HL-60/S4 (cell line): ENCODE data around the gene MCEE.
"Not testable (repeated sequence)": the region's sequence is repeated elsewhere in the genome, so short reads cannot be mapped to it uniquely, and the experiment has no call there.

ENCODE experiments used
- in situ Hi-C: fragments of 300-500 bp; cut with MboI; formaldehyde crosslinking; loops from 2 replicates; pipeline ENCODE4 v1.14.3; 2022; ENCODE audit warnings: low sequenced_read_pairs

Gene MCEE

DNA sequence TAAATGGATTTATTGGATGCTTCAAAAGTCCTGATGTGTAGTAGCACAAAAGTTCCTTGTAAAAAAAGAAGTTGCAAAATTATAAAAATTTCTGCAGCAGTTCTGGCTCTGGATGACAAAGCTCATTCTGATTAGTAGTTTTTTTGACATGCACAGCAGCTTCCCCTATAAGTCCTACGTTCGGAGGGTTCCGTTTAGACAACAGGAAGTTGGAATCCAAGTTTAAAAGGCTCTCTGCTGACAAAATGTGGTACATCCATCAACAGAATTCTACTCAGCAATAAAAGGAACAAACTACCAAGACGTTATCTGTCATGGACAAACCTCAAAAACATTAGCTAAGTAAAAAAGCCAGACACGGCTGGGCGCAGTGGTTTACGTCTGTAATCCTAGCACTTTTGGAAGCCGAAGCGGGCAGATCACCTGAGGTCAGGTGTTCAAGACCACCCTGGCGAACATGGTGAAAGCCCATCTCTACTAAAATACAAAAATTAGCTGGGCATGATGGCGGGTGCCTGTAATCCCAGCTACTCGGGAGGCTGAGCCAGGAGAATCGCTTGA lies 46.2 kb downstream of the MCEE start:
- in situ Hi-C loops, result not testable (repeated sequence)

DNA sequence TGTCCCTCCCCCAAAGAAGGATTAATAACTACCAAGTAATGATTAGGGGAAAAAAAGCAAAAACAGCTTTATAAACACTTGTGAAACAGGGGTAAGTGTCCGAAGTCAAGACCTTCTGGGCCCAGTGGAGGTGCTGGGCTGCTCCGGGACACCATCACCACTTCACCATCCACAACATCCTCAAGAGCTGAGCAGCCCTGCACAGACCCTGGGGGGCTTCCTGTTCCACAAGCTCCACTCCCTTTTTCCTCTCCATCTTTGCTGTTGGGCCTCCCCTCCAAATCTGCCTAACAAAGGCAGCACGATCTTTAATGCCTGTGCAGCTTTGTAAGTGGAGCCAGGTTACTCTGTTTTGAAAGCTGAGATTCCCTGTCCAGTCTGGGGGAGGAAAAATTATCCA lies 46.7 kb downstream of the MCEE start:
- in situ Hi-C loops, result not testable (repeated sequence)

- in situ Hi-C loops, result no loop called here
Observed at GRCh38 chr2:71082402-71083252, 47.4 kb downstream of the MCEE start.

- in situ Hi-C loops, result no loop called here
Observed at GRCh38 chr2:71078624-71079023, 51.4 kb downstream of the MCEE start.

DNA sequence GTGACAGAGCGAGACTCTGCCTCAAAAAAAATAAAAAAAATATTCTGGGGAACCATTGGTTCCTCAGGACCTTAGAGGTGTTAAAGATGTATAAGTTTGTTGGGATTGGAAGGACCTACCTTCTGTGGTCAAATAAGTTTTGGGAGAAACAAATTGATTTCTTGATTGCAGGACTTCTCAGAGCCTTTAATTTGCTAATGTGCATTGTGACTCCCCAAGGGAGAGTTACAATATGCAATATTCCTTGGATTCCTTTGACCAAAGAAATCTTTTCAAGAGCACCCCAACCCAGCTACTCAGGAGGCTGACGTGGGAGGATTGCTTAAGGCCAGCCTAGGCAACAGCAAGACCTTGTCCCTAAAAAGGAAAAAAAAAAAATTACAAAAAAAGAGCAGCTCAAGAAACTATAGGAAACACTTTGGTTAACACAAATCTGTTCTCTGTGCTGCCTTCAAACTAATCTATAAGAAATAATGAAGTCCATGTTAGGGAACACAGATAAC lies 55.1 kb downstream of the MCEE start:
- in situ Hi-C loops, result no loop called here

- in situ Hi-C loops, result no loop called here
Observed at GRCh38 chr2:71073475-71073874, 56.6 kb downstream of the MCEE start.

DNA sequence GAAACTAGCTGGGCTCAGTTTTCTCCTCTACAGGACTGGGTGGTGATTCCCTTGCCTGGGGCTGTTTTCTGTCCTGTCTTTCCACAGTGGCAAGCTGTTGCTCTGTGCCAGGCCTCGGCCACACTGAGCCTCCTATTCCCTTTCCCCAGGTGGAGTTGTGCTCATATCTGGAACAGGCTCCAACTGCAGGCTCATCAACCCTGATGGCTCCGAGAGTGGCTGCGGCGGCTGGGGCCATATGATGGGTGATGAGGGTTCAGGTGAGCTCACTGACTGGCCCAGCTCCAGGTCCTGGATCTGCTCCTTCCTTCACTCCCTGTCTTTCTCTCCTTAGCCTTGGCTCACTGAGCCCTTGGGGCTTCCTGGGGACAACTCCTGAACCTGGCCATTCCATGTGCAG lies 57.5 kb downstream of the MCEE start:
- in situ Hi-C loops, result no loop called here

DNA sequence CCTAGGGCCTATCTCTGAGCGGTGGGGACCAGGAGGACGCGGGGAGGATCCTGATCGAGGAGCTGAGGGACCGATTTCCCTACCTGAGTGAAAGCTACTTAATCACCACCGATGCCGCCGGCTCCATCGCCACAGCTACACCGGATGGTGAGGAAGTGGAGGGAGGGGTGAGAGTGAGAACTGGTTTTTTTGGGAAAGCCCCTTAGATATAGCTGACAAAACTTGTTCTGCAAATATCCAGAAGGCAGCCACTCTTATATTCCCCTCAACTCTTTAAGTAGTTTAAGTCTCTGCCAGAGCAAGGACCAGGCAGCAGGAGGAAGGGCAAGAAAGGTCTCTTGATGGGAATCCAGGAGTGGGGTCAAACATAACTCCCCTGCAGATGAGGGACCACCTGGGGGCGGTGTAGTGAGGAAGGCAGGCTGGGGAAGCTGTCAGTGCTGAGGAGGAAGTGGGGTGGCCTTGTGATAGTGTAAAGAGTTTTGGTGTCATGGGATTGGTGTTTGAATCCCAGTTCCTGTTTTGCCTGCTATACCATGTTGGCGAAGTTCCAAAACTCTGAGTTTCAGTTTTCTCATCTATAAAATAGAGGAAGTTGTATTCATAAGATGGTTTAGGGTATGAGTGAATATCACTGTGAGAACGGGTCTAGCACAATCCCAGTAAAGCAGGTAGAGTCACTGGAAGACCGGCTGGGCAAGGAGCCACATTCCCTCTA lies 58.2 kb downstream of the MCEE start:
- in situ Hi-C loops, result no loop called here

- in situ Hi-C loops, result no loop called here
Observed at GRCh38 chr2:71070294-71071093, 59.5 kb downstream of the MCEE start.

DNA sequence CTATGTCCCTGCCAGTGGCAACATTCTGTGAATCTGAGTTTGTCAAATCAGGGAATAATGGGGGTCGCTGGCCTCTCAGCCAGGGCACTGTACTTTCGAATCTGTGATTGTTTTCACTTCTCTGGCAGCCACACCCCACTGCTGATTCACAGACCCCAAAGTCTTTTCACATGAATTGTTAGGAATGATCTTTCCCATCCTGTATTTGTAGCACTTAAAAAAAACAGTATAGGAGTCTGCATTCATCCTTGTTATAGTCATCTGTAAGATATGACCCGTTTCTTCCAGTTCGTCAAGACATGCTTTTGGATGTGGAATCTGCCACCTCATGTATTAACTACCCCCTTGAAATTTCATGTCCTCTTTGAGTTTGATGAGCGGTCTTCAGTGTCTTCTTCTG lies 60.7 kb downstream of the MCEE start:
- in situ Hi-C loops, result no loop called here

DNA sequence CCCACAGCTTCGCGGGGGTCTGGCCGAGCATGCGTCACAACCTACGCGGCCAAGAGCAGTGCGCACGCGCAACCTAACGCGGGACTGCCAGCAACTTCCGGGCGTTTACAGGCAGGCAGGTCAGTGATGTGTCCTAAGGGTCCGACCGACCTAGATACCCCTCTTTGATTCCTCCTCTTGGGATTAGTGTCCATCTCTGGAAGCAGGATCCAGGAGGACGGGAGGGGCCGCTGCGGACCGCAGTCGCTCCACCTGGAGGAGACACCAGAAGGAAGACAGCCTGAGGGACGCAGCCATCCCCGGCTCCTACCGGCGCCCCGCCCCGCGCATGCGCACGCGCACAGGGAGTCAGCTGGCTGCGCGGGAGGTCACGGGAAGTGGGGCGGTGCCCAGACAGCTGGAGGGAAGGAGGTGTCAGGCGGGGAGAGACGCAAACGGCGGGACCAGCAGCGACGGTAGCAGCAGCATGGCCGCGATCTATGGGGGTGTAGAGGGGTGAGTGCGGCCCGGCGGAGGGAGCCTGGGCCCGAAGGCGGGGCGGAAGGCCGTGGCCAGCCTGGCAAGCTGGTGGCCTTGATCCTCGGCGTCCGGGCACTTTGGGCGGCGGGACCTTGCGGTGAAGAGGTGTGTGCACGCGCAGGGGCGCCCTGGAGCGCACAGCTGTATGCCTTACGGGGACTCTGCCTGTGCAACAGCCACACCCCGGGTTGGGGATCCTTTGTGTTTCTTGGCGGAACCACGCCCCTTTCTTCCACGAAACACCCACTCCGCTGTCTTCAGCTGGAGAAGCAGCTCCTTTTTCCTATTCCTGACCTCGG lies 61.6 kb downstream of the MCEE start, which contains the start of gene NAGK:
Gene NAGK (plus strand): TSS at position 431 of the 818 bp plus-strand sequence. CDS start 36 bp downstream, at position 467.
- in situ Hi-C loops, result no loop called here

DNA sequence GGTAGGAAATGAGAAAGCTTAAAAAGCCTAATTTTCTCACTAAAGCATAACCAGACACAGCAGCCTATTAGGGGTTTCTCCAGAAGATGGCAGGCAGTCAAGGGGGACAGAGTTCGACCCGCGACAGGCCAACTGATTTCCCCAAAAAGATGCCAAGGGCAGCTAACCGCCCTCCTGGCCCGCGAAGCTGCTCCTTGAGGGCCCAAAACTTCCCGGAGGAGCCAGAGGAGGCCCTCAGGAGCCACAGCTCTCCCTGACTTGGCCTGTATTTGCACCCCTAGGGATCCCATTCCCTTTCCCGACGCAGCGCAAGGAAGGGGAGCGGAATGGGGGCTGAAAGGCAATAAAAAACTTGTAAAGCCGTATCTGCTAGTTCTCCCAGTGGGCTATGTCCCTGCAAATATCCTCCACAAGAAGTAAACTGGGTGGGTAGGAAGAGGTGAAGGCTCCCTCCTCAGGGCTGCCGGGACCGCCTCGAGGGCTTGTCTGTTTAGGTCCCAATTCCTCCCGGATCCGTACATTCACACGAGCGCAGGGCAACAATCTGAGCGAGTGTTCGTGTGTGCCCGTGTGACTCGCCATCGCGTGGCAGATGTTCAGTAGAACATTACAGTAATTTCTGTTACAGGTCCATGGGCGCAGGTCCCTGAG lies 62.3 kb downstream of the MCEE start:
- in situ Hi-C loops, result no loop called here

- in situ Hi-C loops, result no loop called here
Observed at GRCh38 chr2:71066856-71067255, 63.2 kb downstream of the MCEE start.

DNA sequence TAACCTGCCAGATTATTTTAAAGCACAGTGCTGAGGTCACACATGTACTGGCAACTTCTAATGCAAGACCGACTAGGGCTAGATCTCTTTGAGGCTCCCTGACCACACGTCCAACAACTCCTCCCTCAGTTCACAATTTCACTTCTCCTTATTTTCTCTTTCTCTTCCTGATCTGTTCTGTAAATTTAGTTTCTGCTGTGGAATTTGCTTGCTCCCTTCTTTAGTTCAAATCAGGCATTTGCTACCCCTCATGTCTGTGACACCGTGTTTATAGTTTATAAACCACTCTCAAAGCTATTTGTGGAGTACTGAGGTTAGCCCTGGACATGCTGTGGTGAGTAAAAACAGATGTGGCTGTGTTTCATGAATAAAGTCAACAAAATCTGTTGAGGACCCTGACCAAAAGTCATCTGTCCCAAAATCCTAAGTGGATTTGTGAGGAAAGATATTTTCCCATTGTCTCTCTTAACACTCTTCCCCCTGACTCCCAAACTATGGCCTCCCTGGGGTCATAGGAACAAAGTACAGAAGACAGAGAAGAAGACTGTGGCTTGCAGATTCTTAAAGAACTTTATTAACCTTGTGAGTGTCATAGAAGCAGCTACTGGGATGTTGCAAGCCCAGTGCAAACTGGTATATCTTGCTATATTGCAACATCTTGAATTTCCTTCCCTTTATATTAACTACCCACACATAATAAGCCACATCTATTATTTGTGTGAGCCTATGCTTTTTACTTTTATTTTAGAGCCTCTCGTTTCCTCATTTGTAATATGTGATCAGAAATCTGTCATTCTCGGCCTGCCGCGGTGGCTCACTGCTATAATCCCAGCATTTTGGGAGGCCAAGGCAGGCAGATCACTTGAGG lies 65.0 kb downstream of the MCEE start:
- in situ Hi-C loops, result no loop called here

DNA sequence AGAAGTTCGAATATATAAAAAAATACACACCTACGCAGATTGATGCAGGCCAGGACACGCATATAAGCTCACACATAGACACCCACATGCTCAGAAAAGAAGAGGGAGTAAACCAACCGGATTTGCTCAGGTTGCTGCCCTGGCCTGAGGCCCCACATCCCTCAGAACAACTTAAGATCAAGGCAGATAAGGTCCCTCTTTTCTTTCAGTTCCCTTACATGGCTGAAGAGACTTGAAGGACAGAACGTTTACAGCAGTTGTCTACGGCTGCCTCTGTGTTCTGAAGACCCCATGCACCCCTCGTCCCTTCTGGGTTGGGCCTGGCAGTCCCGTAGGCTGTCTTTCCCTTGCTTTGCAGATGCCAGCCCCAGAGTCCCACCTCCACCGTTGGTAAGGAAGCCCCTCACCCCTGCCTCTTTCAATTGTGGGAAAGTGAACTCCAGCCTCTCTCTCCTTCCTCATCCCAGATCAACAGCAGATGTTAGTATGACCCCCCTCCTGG lies 65.9 kb downstream of the MCEE start:
- in situ Hi-C loops, result no loop called here

GRCh38 chr2:71063216-71063615 lies 66.8 kb downstream of the MCEE start:
- in situ Hi-C loops, result no loop called here

DNA sequence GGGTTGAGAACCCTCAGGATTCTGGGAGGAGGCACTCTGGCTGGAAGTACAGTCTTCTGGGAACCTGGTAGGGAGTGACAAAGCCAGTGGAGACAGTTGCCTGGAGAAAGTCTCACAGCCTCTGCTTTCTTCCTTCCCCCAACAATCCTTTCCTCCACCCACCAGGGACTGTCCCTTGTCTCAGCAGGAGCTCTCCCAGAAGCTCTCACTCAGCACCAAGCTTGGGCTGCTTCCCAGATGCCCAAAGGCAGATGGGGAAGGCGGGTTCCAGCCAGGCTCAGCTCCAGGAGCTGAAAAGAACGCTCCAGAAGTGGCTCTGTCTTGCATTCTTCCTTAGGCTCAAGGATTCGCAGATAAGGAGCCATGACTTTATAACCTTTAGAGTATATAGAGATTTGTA lies 69.2 kb downstream of the MCEE start:
- in situ Hi-C loops, result no loop called here

GRCh38 chr2:71060211-71060610 lies 69.8 kb downstream of the MCEE start:
- in situ Hi-C loops, result no loop called here
